NCI-H2081 treated with DMSO at 0.1 percent for 48 hours (cell line): ENCODE data around the gene VIP.
"Not testable (repeated sequence)": the region's sequence is repeated elsewhere in the genome, so short reads cannot be mapped to it uniquely, and the experiment has no call there.

Source experiments
- DNase-seq: peaks from one replicate; lab custom pipeline; 2025; lab: John Stamatoyannopoulos, UW

Gene VIP

DNA sequence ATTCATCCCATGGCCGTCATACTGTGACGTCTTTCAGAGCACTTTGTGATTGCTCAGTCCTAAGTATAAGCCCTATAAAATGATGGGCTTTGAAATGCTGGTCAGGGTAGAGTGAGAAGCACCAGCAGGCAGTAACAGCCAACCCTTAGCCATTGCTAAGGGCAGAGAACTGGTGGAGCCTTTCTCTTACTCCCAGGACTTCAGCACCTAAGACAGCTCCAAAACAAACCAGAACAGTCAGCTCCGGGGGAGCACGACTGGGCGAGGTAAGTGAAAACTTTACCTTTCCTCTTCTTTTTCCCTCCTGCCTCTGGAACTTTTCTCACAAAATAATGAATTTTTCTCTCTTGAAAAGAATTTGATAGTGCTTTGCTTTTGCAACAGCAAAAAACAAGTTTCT is at the start of gene VIP:
Gene VIP, plus strand, starts transcription at position 104 of the 400 bp plus-strand sequence. CDS start 1,381 bp downstream, outside the sequence.
- no peak for DNase-seq

DNA sequence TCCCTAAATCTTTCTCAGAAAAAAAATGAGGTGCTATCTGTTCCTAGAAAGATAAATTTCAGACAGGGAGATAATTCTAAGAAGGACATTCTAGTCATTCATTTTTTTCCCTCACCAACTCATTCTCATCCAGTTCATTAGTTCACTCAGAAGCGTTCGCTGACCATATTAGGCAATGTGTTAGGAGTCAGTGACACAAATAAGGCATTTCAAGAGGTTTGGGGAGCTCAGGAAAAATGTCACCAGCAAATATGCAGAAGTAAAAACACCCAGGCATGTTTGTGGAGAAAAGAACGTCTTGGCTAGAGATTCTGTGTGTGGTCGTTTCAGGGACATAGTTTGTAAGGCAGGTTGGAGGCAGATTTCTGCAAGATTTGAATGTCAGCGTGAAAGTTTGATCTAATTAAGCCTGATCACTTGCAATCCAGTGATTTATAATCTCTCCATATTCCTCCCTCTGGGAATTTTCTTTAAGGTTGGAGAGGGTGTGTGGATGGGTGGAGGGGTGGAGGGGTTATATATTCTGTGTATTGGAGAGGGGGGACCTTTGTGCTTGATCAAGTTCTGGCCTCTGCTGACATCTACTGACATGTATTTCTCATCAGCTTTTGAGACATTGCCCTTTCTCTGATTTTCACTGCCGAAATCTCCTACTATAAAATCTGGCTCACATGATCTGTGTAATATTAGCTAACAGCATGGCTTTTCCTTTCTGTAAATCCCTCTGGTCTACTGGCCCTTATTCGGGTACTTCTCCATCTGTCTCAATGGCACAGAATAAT is 49.3 kb upstream of the VIP start:
- no peak for DNase-seq

GRCh38 chr6:152701863-152702401 is 48.7 kb upstream of the VIP start:
- DNase-seq: no peak

- DNase-seq: not testable (repeated sequence)
These were observed 46.8 kb upstream of the VIP start for GRCh38 chr6:152703750-152704149.

GRCh38 chr6:152705327-152705726 is 45.3 kb upstream of the VIP start:
- no peak for DNase-seq

GRCh38 chr6:152716322-152716721 is 34.3 kb upstream of the VIP start:
- DNase-seq: no peak

GRCh38 chr6:152720974-152721373 is 29.6 kb upstream of the VIP start:
- DNase-seq: no peak

DNA sequence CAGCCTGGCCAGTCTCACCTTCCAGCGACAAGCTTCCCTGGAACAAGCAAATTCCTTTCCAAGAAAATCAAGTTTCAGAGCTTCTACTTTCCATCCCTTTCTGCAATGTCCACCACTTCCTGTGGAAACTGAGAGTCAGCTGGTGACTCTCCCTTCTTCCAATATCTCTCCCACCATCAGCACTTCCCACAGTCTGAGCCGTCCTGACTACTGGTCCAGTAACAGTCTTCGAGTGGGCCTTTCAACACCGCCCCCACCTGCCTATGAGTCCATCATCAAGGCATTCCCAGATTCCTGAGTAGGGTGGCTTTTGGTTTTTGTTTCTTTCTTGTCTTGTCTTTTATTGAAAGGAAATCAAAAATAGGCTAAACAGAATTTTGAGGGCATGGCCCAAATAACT is 28.6 kb upstream of the VIP start:
- no peak for DNase-seq

DNA sequence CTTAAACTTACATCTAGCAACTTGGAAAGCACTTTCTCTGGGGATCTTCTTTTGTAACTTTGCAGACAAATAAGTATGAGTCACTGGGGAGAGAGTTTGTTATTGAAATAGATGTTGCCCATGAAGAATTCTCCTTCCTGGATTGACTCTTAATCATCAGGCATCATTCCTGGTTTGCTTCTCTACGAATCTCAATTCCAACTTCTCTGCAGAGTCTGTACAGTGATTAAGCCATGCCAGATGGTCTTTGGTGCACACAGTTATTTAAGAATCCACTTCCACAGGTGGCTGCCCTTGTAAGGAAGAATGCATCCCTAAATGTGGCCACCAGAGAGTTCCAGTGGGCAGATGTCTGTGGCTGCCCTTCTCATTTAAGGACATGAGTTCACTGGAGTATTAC is 27.2 kb upstream of the VIP start:
- DNase-seq: no peak

DNA sequence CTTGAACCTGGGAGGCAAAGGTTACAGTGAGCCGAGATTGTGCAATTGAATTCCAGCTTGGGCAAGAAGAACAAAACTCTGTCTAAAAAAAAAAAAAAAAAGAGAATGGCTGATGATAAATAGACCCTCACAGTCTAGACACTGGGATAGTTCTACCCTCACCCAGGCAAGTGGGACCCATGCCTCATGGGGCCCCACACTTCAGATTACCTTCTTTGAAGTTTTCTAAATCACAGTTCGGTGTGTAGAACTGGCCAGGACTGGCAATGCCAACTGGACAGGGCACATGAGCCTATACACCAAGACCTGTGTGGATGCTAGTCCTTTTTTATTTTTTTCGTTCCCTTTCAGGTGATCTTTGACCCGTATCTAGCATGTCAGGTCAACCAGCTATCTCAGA is 24.3 kb upstream of the VIP start:
- no peak for DNase-seq

GRCh38 chr6:152727507-152727906 is 23.1 kb upstream of the VIP start:
- DNase-seq: no peak

DNA sequence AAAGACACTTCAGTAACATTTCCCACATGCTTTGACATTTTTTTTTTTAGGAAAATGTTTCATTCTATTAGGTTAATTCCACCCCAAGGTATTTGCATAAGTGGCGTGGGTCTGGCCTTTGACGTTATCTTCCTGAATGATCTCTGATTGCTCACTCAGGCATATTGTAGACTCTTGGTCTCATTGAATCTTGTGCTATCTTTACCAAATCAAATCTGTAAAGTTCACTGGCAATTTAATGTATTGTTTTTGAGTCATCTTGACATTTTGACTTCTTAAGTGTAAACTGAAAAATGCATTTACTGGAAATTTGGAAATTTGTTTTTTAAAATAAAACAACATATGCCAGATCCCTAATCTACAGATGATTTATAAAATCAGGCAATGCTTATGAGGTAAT is 16.0 kb upstream of the VIP start:
- no peak for DNase-seq

DNA sequence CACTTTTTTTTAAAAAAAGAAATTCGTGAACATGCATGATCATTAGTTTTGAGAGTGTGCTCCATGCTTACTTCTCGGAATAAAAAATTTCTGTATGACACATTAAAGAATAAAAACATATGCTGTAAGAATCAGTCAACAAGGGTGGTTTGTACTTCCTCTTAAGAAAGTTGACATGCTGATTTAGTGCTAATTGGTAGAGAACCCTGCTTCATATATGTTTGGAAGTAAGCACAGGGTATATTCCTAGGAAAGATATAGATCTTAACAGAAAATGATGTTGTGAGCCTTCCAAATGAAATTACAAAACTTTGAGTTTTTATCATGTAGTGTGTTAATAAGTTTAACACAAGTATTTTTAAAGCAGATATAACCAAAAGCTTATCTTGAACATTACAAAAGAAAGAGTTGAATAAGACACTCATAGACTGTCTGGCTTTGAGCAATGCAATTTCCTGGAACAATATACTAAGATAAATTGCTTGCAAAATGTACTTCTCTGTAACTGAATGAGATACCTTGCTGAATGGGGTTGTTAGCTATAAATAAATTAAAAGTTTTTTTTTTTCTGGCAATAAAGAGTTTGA is 13.8 kb upstream of the VIP start:
- DNase-seq: no peak

GRCh38 chr6:152745509-152746171 is 5.0 kb upstream of the VIP start:
- no peak for DNase-seq

- DNase-seq: no peak
These were observed 4.4 kb upstream of the VIP start for GRCh38 chr6:152746172-152746553.

- no peak for DNase-seq
These were observed 1.8 kb upstream of the VIP start for GRCh38 chr6:152748843-152749242.

DNA sequence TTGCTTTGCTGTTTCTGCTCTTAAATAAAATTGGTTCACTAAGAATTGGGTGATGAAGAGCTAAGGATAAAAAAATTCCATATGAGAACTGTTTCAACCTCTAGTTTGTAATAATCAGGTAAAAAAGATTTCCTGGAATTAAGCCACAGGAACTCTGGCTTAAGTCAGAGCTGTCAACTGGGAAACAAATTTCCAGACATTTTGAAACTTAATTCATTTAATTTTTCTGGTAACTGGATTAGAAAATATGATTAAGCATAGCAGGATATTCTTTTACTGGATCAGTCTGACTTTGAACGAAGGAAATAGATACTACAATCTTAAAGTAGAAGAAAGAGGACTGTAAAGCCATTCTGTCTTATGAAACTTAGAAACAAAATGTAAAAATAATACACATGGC is 1.3 kb upstream of the VIP start:
- no peak for DNase-seq

GRCh38 chr6:152765331-152765730 is 14.7 kb downstream of the VIP start:
- no peak for DNase-seq

GRCh38 chr6:152769159-152769558 is 18.6 kb downstream of the VIP start:
- DNase-seq: no peak

GRCh38 chr6:152769993-152770392 is 19.4 kb downstream of the VIP start:
- DNase-seq: no peak

DNA sequence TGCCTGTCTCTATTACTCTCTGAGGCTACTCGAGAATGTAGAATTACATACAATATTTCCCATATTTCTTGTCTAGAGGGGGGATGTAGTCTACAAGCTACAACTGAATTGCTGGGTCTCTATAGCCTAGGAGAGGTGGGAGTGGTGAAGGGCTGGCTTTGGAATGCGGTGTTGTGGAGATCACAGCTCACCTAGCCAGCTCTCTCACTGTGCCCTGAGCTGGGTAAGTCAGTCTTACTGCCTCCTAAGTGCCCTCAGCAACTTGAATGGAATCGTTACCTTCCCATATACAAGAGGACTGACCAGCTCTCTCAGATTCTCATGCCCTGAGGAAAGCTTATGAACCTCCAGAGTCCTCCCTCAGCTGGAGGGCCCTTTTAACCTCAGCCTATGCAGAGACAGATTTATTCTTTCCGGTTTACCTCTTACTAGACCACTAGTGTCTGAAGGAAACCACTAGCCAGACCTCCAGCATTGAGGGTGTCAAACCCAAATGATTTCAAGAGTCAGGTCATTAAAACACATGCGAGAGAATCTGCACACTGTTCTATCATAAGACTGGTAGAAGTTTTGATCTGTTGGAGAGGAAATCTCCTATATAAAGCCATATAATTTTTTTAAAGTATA is 20.6 kb downstream of the VIP start:
- DNase-seq: no peak

DNA sequence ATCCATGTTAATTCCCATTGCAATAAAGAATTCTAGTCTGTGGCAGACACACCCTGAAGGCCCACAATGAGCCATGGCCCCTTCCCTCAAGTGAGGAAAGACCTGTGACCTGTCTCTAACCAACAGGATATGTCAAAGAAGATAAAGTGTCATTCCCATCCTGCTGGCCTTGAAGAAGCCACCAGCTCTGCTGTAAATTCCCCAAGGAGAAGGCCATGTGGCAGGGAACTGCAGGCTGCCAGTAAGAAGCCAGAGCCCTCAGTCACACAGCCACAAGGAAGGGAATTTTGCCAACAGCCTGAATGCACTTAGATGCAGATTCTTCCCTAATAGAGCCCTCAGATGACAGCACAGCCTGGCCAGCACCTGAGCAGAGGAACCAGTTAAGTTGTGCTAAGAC is 24.8 kb downstream of the VIP start:
- DNase-seq: no peak

DNA sequence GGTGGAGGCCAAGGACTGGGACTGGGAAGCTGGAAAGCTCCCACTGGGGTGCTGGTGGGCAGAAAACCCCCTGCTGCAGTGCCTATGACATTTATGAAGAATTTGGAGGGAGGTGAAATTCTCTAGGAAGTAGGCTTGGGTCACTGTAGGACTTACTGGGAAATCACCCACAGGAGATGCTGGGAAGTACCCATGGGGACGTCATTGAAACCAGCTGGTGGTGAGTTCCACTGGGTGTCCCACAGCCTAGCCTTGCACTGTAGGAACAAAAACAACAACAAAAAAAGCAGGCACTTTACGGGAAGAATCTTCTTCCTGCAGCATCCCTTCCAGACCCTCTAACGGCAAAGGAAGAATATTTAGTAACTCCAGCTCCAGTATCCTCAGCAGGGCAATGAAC is 26.2 kb downstream of the VIP start:
- no peak for DNase-seq
